ENCODE data around the gene C16orf90.

The C16orf90 gene

DNA sequence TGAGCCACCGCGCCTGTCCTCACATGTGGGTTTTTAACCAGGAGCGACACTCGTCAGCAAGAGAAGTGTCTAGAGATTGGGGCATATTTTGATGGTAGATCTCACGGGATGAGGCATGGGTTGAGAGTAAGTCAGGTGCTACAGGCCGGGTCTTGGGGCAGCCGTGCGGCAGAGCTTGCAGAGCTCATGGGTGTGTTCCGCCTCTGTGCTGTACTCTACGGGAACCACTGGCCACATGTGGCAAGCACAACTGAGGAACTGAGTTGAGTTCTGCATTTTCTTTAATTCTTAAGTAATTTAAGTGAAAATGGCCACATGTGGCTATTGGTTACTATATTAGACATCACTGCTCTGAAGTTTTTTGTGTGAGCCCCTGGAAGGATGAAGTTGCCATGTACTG is 15.1 kb upstream of the C16orf90 start (continued):
- TF ChIP-seq, protein P1, sequence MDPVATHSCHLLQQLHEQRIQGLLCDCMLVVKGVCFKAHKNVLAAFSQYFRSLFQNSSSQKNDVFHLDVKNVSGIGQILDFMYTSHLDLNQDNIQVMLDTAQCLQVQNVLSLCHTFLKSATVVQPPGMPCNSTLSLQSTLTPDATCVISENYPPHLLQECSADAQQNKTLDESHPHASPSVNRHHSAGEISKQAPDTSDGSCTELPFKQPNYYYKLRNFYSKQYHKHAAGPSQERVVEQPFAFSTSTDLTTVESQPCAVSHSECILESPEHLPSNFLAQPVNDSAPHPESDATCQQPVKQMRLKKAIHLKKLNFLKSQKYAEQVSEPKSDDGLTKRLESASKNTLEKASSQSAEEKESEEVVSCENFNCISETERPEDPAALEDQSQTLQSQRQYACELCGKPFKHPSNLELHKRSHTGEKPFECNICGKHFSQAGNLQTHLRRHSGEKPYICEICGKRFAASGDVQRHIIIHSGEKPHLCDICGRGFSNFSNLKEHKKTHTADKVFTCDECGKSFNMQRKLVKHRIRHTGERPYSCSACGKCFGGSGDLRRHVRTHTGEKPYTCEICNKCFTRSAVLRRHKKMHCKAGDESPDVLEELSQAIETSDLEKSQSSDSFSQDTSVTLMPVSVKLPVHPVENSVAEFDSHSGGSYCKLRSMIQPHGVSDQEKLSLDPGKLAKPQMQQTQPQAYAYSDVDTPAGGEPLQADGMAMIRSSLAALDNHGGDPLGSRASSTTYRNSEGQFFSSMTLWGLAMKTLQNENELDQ (tag by site-specific recombination; IDR thresholded peaks at IDR 0.05; ENCODE audit: low read depth): no peak
- TF ChIP-seq, protein P2, sequence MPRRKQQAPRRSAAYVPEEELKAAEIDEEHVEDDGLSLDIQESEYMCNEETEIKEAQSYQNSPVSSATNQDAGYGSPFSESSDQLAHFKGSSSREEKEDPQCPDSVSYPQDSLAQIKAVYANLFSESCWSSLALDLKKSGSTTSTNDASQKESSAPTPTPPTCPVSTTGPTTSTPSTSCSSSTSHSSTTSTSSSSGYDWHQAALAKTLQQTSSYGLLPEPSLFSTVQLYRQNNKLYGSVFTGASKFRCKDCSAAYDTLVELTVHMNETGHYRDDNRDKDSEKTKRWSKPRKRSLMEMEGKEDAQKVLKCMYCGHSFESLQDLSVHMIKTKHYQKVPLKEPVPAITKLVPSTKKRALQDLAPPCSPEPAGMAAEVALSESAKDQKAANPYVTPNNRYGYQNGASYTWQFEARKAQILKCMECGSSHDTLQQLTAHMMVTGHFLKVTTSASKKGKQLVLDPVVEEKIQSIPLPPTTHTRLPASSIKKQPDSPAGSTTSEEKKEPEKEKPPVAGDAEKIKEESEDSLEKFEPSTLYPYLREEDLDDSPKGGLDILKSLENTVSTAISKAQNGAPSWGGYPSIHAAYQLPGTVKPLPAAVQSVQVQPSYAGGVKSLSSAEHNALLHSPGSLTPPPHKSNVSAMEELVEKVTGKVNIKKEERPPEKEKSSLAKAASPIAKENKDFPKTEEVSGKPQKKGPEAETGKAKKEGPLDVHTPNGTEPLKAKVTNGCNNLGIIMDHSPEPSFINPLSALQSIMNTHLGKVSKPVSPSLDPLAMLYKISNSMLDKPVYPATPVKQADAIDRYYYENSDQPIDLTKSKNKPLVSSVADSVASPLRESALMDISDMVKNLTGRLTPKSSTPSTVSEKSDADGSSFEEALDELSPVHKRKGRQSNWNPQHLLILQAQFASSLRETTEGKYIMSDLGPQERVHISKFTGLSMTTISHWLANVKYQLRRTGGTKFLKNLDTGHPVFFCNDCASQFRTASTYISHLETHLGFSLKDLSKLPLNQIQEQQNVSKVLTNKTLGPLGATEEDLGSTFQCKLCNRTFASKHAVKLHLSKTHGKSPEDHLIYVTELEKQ (tag by site-specific recombination; IDR thresholded peaks at IDR 0.05; ENCODE audit: borderline replicate concordance): no peak

DNA sequence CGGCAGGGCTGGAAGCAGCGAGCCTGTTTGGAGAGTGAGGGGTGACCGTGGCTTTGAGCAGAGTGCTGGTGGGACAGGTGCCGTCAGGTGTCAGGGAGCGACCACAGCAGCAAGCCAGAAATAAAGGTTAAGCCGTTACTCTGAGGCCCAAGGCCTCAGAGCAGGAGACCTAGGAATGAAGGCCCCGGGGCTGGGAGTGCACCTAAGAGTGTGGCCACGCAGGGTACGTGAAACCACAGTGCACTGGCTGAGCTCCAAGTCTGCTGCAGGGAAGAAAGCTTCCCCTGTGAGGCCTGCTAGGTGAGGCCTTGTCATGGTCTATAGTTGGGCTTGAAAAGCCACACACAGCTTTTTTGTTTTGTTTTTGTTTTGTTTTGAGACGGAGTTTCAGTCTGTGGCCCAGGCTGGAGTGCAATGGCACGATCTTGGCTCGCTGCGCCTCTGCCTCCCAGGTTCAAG is 14.2 kb upstream of the C16orf90 start:
- POLR2A ChIA-PET: interaction anchor here (0.7 kb wide), 1 partner anchor 75 kb away, joined by 4 read pairs; no protein-coding TSS in a partner anchor
- H3K27ac ChIP-seq (ENCODE audit: extremely low read depth, low read depth, low read length): 0 out of 2 replicates have a peak overlapping the region, but pooled peaks have one; percentile 31
- no peak overlapping the region for H3K4me3 ChIP-seq (ENCODE audit: low read depth, low read length)
- H3K4me1 ChIP-seq (ENCODE audit: control insufficient read depth, insufficient read depth, low read length): peaks cover 3% of the 10 kb centered on the region; the same call in 1 of the 2 replicates
- TF ChIP-seq, protein P3, sequence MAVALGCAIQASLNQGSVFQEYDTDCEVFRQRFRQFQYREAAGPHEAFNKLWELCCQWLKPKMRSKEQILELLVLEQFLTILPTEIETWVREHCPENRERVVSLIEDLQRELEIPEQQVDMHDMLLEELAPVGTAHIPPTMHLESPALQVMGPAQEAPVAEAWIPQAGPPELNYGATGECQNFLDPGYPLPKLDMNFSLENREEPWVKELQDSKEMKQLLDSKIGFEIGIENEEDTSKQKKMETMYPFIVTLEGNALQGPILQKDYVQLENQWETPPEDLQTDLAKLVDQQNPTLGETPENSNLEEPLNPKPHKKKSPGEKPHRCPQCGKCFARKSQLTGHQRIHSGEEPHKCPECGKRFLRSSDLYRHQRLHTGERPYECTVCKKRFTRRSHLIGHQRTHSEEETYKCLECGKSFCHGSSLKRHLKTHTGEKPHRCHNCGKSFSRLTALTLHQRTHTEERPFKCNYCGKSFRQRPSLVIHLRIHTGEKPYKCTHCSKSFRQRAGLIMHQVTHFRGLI (tag by site-specific recombination; IDR thresholded peaks at IDR 0.05): peak; percentile 75; the same call in 1 of the 2 replicates
- TF ChIP-seq ZIC2 (tag by site-specific recombination; IDR thresholded peaks at IDR 0.05): peak; percentile 50
- no peak for TF ChIP-seq ZNF560 (tag by site-specific recombination; IDR thresholded peaks at IDR 0.05; ENCODE audit: borderline replicate concordance)
- 0 out of 2 replicates have a peak, but pooled peaks have one; percentile 10 for TF ChIP-seq FEZF1 (tag by site-specific recombination; IDR thresholded peaks at IDR 0.05)
- TF ChIP-seq, protein P4, sequence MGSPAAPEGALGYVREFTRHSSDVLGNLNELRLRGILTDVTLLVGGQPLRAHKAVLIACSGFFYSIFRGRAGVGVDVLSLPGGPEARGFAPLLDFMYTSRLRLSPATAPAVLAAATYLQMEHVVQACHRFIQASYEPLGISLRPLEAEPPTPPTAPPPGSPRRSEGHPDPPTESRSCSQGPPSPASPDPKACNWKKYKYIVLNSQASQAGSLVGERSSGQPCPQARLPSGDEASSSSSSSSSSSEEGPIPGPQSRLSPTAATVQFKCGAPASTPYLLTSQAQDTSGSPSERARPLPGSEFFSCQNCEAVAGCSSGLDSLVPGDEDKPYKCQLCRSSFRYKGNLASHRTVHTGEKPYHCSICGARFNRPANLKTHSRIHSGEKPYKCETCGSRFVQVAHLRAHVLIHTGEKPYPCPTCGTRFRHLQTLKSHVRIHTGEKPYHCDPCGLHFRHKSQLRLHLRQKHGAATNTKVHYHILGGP (tag by site-specific recombination; IDR thresholded peaks at IDR 0.05): no peak
- CTCF ChIA-PET: no interaction called here
- no peaks in the 10 kb centered on the region for H3K9me3 ChIP-seq (ENCODE audit: control insufficient read depth, insufficient read depth, low read depth, low read length)
- peaks cover 37 to 80% of the 10 kb centered on the region in 2 experiments for H3K36me3 ChIP-seq (ENCODE audit: control insufficient read depth in 2 of 2, insufficient read depth in 1 of 2, low read length in 2 of 2)

DNA sequence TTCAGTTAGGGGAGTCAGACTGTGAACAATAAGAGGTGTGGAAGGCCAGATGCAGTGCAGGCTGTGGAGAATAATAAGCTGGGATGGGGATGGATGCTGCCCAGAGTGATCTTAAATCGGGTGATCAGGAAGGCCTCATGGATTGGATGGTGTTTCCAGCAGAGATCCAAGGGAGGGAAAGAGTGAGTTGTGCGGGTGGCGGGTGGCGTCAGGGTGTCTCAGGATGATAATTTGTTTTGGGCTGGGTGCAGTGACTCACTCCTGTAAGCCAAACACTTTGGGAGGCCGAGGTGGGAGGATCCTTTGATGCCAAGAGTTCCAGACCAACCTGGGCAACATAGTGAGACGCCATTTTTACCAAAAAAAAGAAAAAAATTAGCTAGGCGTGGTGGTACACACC is 13.4 kb upstream of the C16orf90 start:
- Histone ChIP-seq H3K4me1 (ENCODE audit: control insufficient read depth, insufficient read depth, low read length) (peaks cover 3% of the 10 kb centered on the region; the same call in 1 of the 2 replicates), H3K36me3 (ENCODE audit: control insufficient read depth in 2 of 2, insufficient read depth in 1 of 2, low read length in 2 of 2) (peaks cover 37 to 72% of the 10 kb centered on the region in 2 experiments), H3K4me3 (ENCODE audit: low read depth, low read length) (no peak overlapping the region), H3K9me3 (ENCODE audit: control insufficient read depth, insufficient read depth, low read depth, low read length) (no peaks in the 10 kb centered on the region), H3K27ac (ENCODE audit: extremely low read depth, low read depth, low read length) (0 out of 2 replicates have a peak overlapping the region, but pooled peaks have one; percentile 31)
- TF ChIP-seq, protein P5, sequence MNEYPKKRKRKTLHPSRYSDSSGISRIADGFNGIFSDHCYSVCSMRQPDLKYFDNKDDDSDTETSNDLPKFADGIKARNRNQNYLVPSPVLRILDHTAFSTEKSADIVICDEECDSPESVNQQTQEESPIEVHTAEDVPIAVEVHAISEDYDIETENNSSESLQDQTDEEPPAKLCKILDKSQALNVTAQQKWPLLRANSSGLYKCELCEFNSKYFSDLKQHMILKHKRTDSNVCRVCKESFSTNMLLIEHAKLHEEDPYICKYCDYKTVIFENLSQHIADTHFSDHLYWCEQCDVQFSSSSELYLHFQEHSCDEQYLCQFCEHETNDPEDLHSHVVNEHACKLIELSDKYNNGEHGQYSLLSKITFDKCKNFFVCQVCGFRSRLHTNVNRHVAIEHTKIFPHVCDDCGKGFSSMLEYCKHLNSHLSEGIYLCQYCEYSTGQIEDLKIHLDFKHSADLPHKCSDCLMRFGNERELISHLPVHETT (tag by site-specific recombination; IDR thresholded peaks at IDR 0.05): no peak
- TF ChIP-seq, protein P6, sequence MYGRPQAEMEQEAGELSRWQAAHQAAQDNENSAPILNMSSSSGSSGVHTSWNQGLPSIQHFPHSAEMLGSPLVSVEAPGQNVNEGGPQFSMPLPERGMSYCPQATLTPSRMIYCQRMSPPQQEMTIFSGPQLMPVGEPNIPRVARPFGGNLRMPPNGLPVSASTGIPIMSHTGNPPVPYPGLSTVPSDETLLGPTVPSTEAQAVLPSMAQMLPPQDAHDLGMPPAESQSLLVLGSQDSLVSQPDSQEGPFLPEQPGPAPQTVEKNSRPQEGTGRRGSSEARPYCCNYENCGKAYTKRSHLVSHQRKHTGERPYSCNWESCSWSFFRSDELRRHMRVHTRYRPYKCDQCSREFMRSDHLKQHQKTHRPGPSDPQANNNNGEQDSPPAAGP (tag by site-specific recombination; IDR thresholded peaks at IDR 0.05): 0 out of 2 replicates have a peak, but pooled peaks have one; percentile 62
- TF ChIP-seq ZIC2 (tag by site-specific recombination; IDR thresholded peaks at IDR 0.05): peak; percentile 25; the same call in 1 of the 2 replicates
- TF ChIP-seq KLF1 (tag by site-specific recombination; IDR thresholded peaks at IDR 0.05): peak; percentile 73
- POLR2A ChIA-PET: no interaction called here
- CTCF ChIA-PET: no interaction called here

All from HEK293 (cell line).